NCI-H2171 treated with DMSO at 0.1 percent for 48 hours (cell line): ENCODE measurements around the gene NLGN1.
"Not testable (repeated sequence)": the region's sequence is repeated elsewhere in the genome, so short reads cannot be mapped to it uniquely, and the experiment has no call there.

ENCODE experiments used
- DNase-seq: peaks from one replicate; lab custom pipeline; 2025; lab: John Stamatoyannopoulos, UW

NLGN1 gene

GRCh38 chr3:173429527-173429926 is 32.0 kb downstream of the NLGN1 start:
- no peak for DNase-seq

- no peak for DNase-seq
Observed at GRCh38 chr3:173430576-173430975, 33.0 kb downstream of the NLGN1 start.

GRCh38 chr3:173439004-173439403 is 41.5 kb downstream of the NLGN1 start:
- no peak for DNase-seq

GRCh38 chr3:173440514-173440913 is 43.0 kb downstream of the NLGN1 start:
- DNase-seq = no peak

GRCh38 chr3:173451561-173451960 is 54.0 kb downstream of the NLGN1 start:
- not testable (repeated sequence) for DNase-seq

GRCh38 chr3:173463250-173463649 is 65.7 kb downstream of the NLGN1 start:
- DNase-seq = no peak

- DNase-seq = no peak
Observed at GRCh38 chr3:173465112-173465511, 67.6 kb downstream of the NLGN1 start.

- no peak for DNase-seq
Observed at GRCh38 chr3:173465898-173466678, 68.5 kb downstream of the NLGN1 start.

- no peak for DNase-seq
Observed at GRCh38 chr3:173467501-173467900, 70.0 kb downstream of the NLGN1 start.

- DNase-seq = no peak
Observed at GRCh38 chr3:173473237-173473636, 75.7 kb downstream of the NLGN1 start.

GRCh38 chr3:173479301-173479700 is 81.8 kb downstream of the NLGN1 start:
- no peak for DNase-seq

GRCh38 chr3:173501931-173502489 is 104.5 kb downstream of the NLGN1 start:
- no peak for DNase-seq

- DNase-seq = peak; percentile 55
Observed at GRCh38 chr3:173502983-173503568, 105.5 kb downstream of the NLGN1 start.

- DNase-seq = no peak
Observed at GRCh38 chr3:173510565-173510964, 113.0 kb downstream of the NLGN1 start.

GRCh38 chr3:173513123-173513522 is 115.6 kb downstream of the NLGN1 start:
- no peak for DNase-seq

- DNase-seq = peak; percentile 55
Observed at GRCh38 chr3:173529062-173529711, 131.6 kb downstream of the NLGN1 start.

- DNase-seq = no peak
Observed at GRCh38 chr3:173531602-173532001, 134.1 kb downstream of the NLGN1 start.

GRCh38 chr3:173538410-173538809 is 140.9 kb downstream of the NLGN1 start:
- DNase-seq = no peak

- not testable (repeated sequence) for DNase-seq
Observed at GRCh38 chr3:173545590-173545989, 148.0 kb downstream of the NLGN1 start.

- DNase-seq = no peak
Observed at GRCh38 chr3:173547070-173547469, 149.5 kb downstream of the NLGN1 start.

- DNase-seq = no peak
Observed at GRCh38 chr3:173548261-173548660, 150.7 kb downstream of the NLGN1 start.

GRCh38 chr3:173552526-173552925 is 155.0 kb downstream of the NLGN1 start:
- DNase-seq = no peak
